ENCODE results near the gene UTS2B.

GRCh38 chr3:191301782-191302411, 28.4 kb downstream of the UTS2B start:
- no peak for TF ChIP-seq CTCF (IDR thresholded peaks at IDR 0.05)
- no peak for TF ChIP-seq POLR2A (IDR thresholded peaks at IDR 0.05)

Data from ovary (tissue), 3 donors.